Measurements from ENCODE around the gene PPEF1. TPM values are rescaled to one million over a fixed set of nuclear protein-coding genes. Genes with fewer than 3 reads are reported as not detected.

Gene PPEF1
- total RNA-seq, 1 donor from 2014 or later: 1.0 TPM

GRCh38 chrX:18676470-18676869 lies 31.0 kb upstream of the PPEF1 start:
- Histone ChIP-seq H3K9me3 (ENCODE audit: control insufficient read depth in 3 of 3, low read length in 3 of 3) (no peaks in the 10 kb centered on the region), H3K4me3 (ENCODE audit: low read length in 3 of 3) (no peak overlapping the region)

GRCh38 chrX:18677161-18677869 lies 30.1 kb upstream of the PPEF1 start:
- H3K27me3 ChIP-seq (ENCODE audit: control insufficient read depth in 3 of 3, insufficient read depth in 3 of 3, low read length in 3 of 3): no peaks in the 10 kb centered on the region
- H3K36me3 ChIP-seq (ENCODE audit: control insufficient read depth in 3 of 3, insufficient read depth in 3 of 3, low read length in 3 of 3): no peaks in the 10 kb centered on the region
- no peaks in the 10 kb centered on the region for H3K9me3 ChIP-seq (ENCODE audit: control insufficient read depth in 3 of 3, low read length in 3 of 3)
- no peak overlapping the region for H3K4me3 ChIP-seq (ENCODE audit: low read length in 3 of 3)
- no peak overlapping the region for H3K9ac ChIP-seq (ENCODE audit: low read depth in 1 of 3, low read length in 3 of 3)
- no peak overlapping the region for H3K27ac ChIP-seq (ENCODE audit: low read depth, low read length)
- H3K4me1 ChIP-seq (ENCODE audit: control insufficient read depth in 3 of 3, insufficient read depth in 3 of 3, low read length in 3 of 3): no peaks in the 10 kb centered on the region

More at GRCh38 chrX:18676470-18676869, 31.0 kb upstream of the PPEF1 start:
- no peaks in the 10 kb centered on the region for H3K4me1 ChIP-seq (ENCODE audit: control insufficient read depth in 3 of 3, insufficient read depth in 3 of 3, low read length in 3 of 3)
- H3K9ac ChIP-seq (ENCODE audit: low read depth in 1 of 3, low read length in 3 of 3): no peak overlapping the region
- H3K36me3 ChIP-seq (ENCODE audit: control insufficient read depth in 3 of 3, insufficient read depth in 3 of 3, low read length in 3 of 3): no peaks in the 10 kb centered on the region
- no peaks in the 10 kb centered on the region for H3K27me3 ChIP-seq (ENCODE audit: control insufficient read depth in 3 of 3, insufficient read depth in 3 of 3, low read length in 3 of 3)
- no peak overlapping the region for H3K27ac ChIP-seq (ENCODE audit: low read depth, low read length)

GRCh38 chrX:18681996-18682395 lies 25.4 kb upstream of the PPEF1 start:
- H3K9ac ChIP-seq (ENCODE audit: low read depth in 1 of 3, low read length in 3 of 3): no peak overlapping the region
- H3K9me3 ChIP-seq (ENCODE audit: control insufficient read depth in 3 of 3, low read length in 3 of 3): no peaks in the 10 kb centered on the region
- H3K4me1 ChIP-seq (ENCODE audit: control insufficient read depth in 3 of 3, insufficient read depth in 3 of 3, low read length in 3 of 3): no peaks in the 10 kb centered on the region
- no peaks in the 10 kb centered on the region for H3K27me3 ChIP-seq (ENCODE audit: control insufficient read depth in 3 of 3, insufficient read depth in 3 of 3, low read length in 3 of 3)
- H3K4me3 ChIP-seq (ENCODE audit: low read length in 3 of 3): no peak overlapping the region
- H3K27ac ChIP-seq (ENCODE audit: low read depth, low read length): no peak overlapping the region
- no peaks in the 10 kb centered on the region for H3K36me3 ChIP-seq (ENCODE audit: control insufficient read depth in 3 of 3, insufficient read depth in 3 of 3, low read length in 3 of 3)

- H3K9me3 ChIP-seq (ENCODE audit: control insufficient read depth in 3 of 3, low read length in 3 of 3): no peaks in the 10 kb centered on the region
- H3K27ac ChIP-seq (ENCODE audit: low read depth, low read length): no peak overlapping the region
- H3K36me3 ChIP-seq (ENCODE audit: control insufficient read depth in 3 of 3, insufficient read depth in 3 of 3, low read length in 3 of 3): no peaks in the 10 kb centered on the region
- no peaks in the 10 kb centered on the region for H3K27me3 ChIP-seq (ENCODE audit: control insufficient read depth in 3 of 3, insufficient read depth in 3 of 3, low read length in 3 of 3)
- no peak overlapping the region for H3K9ac ChIP-seq (ENCODE audit: low read depth in 1 of 3, low read length in 3 of 3)
- H3K4me3 ChIP-seq (ENCODE audit: low read length in 3 of 3): no peak overlapping the region
- no peaks in the 10 kb centered on the region for H3K4me1 ChIP-seq (ENCODE audit: control insufficient read depth in 3 of 3, insufficient read depth in 3 of 3, low read length in 3 of 3)
These were observed 24.5 kb upstream of the PPEF1 start for GRCh38 chrX:18682979-18683387.

- Histone ChIP-seq H3K4me3 (ENCODE audit: low read length in 3 of 3) (no peak overlapping the region), H3K36me3 (ENCODE audit: control insufficient read depth in 3 of 3, insufficient read depth in 3 of 3, low read length in 3 of 3) (no peaks in the 10 kb centered on the region), H3K9ac (ENCODE audit: low read depth in 1 of 3, low read length in 3 of 3) (no peak overlapping the region), H3K27ac (ENCODE audit: low read depth, low read length) (no peak overlapping the region), H3K9me3 (ENCODE audit: control insufficient read depth in 3 of 3, low read length in 3 of 3) (no peaks in the 10 kb centered on the region), H3K27me3 (ENCODE audit: control insufficient read depth in 3 of 3, insufficient read depth in 3 of 3, low read length in 3 of 3) (no peaks in the 10 kb centered on the region), H3K4me1 (ENCODE audit: control insufficient read depth in 3 of 3, insufficient read depth in 3 of 3, low read length in 3 of 3) (no peaks in the 10 kb centered on the region)
These were observed 19.5 kb upstream of the PPEF1 start for GRCh38 chrX:18687856-18688495.

GRCh38 chrX:18691431-18691830 lies 16.0 kb upstream of the PPEF1 start:
- Histone ChIP-seq H3K36me3 (ENCODE audit: control insufficient read depth in 3 of 3, insufficient read depth in 3 of 3, low read length in 3 of 3) (no peaks in the 10 kb centered on the region), H3K4me1 (ENCODE audit: control insufficient read depth in 3 of 3, insufficient read depth in 3 of 3, low read length in 3 of 3) (no peaks in the 10 kb centered on the region), H3K27ac (ENCODE audit: low read depth, low read length) (no peak overlapping the region), H3K9ac (ENCODE audit: low read depth in 1 of 3, low read length in 3 of 3) (no peak overlapping the region), H3K9me3 (ENCODE audit: control insufficient read depth in 3 of 3, low read length in 3 of 3) (peaks cover 0 to 3% (median 0%) of the 10 kb centered on the region in 3 donors), H3K4me3 (ENCODE audit: low read length in 3 of 3) (no peak overlapping the region), H3K27me3 (ENCODE audit: control insufficient read depth in 3 of 3, insufficient read depth in 3 of 3, low read length in 3 of 3) (no peaks in the 10 kb centered on the region)

GRCh38 chrX:18692541-18692940 lies 14.9 kb upstream of the PPEF1 start:
- H3K4me1 ChIP-seq (ENCODE audit: control insufficient read depth in 3 of 3, insufficient read depth in 3 of 3, low read length in 3 of 3): no peaks in the 10 kb centered on the region

GRCh38 chrX:18696653-18697052 lies 10.8 kb upstream of the PPEF1 start:
- Histone ChIP-seq H3K4me1 (ENCODE audit: control insufficient read depth in 3 of 3, insufficient read depth in 3 of 3, low read length in 3 of 3) (no peaks in the 10 kb centered on the region), H3K9me3 (ENCODE audit: control insufficient read depth in 3 of 3, low read length in 3 of 3) (peaks cover 0 to 3% (median 0%) of the 10 kb centered on the region in 3 donors), H3K27me3 (ENCODE audit: control insufficient read depth in 3 of 3, insufficient read depth in 3 of 3, low read length in 3 of 3) (peaks cover 0 to 4% (median 0%) of the 10 kb centered on the region in 3 donors), H3K9ac (ENCODE audit: low read depth in 1 of 3, low read length in 3 of 3) (no peak overlapping the region), H3K27ac (ENCODE audit: low read depth, low read length) (no peak overlapping the region), H3K4me3 (ENCODE audit: low read length in 3 of 3) (no peak overlapping the region), H3K36me3 (ENCODE audit: control insufficient read depth in 3 of 3, insufficient read depth in 3 of 3, low read length in 3 of 3) (no peaks in the 10 kb centered on the region)

More at GRCh38 chrX:18692541-18692940, 14.9 kb upstream of the PPEF1 start:
- Histone ChIP-seq H3K9ac (ENCODE audit: low read depth in 1 of 3, low read length in 3 of 3) (no peak overlapping the region), H3K36me3 (ENCODE audit: control insufficient read depth in 3 of 3, insufficient read depth in 3 of 3, low read length in 3 of 3) (no peaks in the 10 kb centered on the region), H3K9me3 (ENCODE audit: control insufficient read depth in 3 of 3, low read length in 3 of 3) (peaks cover 0 to 3% (median 0%) of the 10 kb centered on the region in 3 donors), H3K27ac (ENCODE audit: low read depth, low read length) (no peak overlapping the region), H3K4me3 (ENCODE audit: low read length in 3 of 3) (no peak overlapping the region), H3K27me3 (ENCODE audit: control insufficient read depth in 3 of 3, insufficient read depth in 3 of 3, low read length in 3 of 3) (no peaks in the 10 kb centered on the region)

- Histone ChIP-seq H3K4me1 (ENCODE audit: control insufficient read depth in 3 of 3, insufficient read depth in 3 of 3, low read length in 3 of 3) (no peaks in the 10 kb centered on the region), H3K36me3 (ENCODE audit: control insufficient read depth in 3 of 3, insufficient read depth in 3 of 3, low read length in 3 of 3) (no peaks in the 10 kb centered on the region), H3K27ac (ENCODE audit: low read depth, low read length) (peak overlapping the region; percentile 46), H3K9me3 (ENCODE audit: control insufficient read depth in 3 of 3, low read length in 3 of 3) (peaks cover 0 to 3% (median 0%) of the 10 kb centered on the region in 3 donors), H3K4me3 (ENCODE audit: low read length in 3 of 3) (no peak overlapping the region), H3K27me3 (ENCODE audit: control insufficient read depth in 3 of 3, insufficient read depth in 3 of 3, low read length in 3 of 3) (peaks cover 0 to 4% (median 0%) of the 10 kb centered on the region in 3 donors), H3K9ac (ENCODE audit: low read depth in 1 of 3, low read length in 3 of 3) (no peak overlapping the region)
These were observed 8.5 kb upstream of the PPEF1 start for GRCh38 chrX:18698737-18699650.
